HG02852 (cell line): Measurements from ENCODE around the gene VNN1.
"Not testable (repeated sequence)": the region's sequence is repeated elsewhere in the genome, so short reads cannot be mapped to it uniquely, and the experiment has no call there.

Experiments used
- ATAC-seq: cut with Tn5 transposase; IDR thresholded peaks from one replicate; pipeline ENCODE4 v1.9.1; 2021; ENCODE audit warnings: mild to moderate bottlenecking, moderate library complexity; ENCODE audit not compliant: unreplicated experiment

VNN1 gene

GRCh38 chr6:132675002-132675401 is 38.9 kb downstream of the VNN1 start:
- ATAC-seq, result no peak

GRCh38 chr6:132673376-132674094 is 40.3 kb downstream of the VNN1 start:
- ATAC-seq, result no peak

DNA sequence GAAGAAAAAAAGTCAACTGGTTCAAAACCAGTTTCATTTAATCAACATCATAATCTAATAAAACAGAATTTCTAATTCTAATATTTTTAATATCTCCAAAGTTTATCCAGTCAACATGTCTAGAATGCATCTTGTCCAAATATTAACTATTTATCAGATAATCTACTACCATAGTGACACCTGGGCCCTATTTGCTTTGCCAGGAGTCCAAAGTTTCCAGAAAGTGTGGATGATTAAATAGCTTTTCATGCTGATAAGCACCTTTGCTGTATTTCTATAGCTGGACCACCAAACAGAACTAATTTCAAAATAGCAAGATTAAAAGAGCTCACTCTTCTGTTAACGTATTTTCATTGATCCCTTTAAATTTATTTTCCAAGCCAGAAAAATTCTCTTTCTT is 42.6 kb downstream of the VNN1 start:
- no peak for ATAC-seq

GRCh38 chr6:132669690-132670291 is 44.1 kb downstream of the VNN1 start:
- peak; percentile 69 for ATAC-seq

GRCh38 chr6:132666118-132666517 is 47.7 kb downstream of the VNN1 start:
- ATAC-seq, result no peak

DNA sequence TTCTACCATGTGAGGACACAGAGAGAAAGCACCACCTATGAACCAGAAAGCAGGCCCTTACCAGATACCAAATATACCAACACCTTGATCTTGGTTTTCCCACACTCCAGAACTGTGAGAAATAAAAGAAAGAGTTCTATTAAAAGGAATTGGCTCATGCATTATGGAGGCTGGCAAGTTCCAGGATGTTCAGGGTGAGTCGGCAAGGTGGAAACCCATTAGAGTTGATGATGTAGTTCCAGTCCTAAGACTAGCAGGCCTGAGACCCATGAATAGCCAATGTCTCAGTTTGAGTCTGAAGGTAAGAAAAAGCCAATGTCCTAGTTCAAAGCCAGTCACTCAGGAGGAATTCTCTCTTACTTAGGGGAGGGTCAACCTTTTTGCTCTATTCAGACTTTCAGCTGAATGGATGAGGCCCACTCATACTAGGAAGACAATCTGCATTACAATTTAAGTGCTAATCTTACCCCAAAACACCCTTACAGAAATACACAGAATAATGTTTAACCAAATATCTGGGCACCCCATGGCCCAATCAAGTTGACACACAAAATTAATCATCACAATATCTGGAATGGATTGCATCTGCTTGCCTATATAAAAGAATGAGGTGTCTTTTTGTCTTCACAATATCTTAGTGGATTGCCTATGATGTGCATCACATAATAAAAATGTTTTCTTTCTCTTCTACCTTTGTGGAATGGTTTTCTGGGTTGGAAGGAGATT is 49.4 kb downstream of the VNN1 start:
- ATAC-seq, result no peak

GRCh38 chr6:132663661-132664060 is 50.2 kb downstream of the VNN1 start:
- no peak for ATAC-seq

DNA sequence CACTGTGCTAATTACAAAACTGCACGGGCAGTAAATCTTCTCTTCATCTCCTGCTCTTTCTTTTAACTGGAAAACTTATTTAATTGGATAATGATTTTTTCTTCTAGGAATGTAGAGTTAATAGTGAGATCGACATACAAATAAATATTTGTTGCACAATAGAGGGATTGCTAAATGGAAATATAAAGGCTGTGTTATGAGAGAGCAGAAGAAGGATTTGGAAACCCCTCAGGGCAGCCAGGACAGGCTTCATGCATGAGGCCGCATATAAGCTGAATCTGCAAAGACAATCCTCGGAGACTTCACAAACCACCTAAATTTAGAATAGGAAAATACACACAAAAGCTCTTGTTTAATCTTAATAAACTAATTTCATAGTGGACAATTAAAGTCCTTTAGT is 51.9 kb downstream of the VNN1 start:
- no peak for ATAC-seq

- no peak for ATAC-seq
Measured at GRCh38 chr6:132659082-132659481, 54.8 kb downstream of the VNN1 start, which contains the start of gene TAAR1. TSS of gene TAAR1 (minus strand) at chr6:132659182. CDS start at chr6:132646003, 13,179 bp downstream.

- ATAC-seq, result peak; percentile 53
Measured at GRCh38 chr6:132651062-132651461, 62.8 kb downstream of the VNN1 start.

DNA sequence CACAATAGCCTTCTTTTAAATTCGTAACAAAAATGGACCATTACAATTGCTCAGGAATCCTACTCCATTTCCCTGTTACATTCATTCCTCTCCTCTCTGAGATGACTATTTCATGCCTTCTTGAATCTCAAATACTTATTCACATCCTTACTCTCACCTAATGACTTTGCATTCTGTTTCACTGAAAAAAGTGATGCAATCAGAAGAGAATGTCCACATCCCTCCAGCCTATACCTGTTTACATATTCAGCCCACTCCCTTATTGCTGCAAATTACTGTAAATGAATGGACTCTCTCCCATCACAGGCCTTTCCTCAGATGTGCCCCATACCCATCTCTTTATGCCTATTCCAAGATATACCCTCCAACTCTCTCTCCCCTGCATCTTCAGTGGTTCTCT is 63.4 kb downstream of the VNN1 start:
- no peak for ATAC-seq

- no peak for ATAC-seq
Measured at GRCh38 chr6:132648828-132649227, 65.0 kb downstream of the VNN1 start.

DNA sequence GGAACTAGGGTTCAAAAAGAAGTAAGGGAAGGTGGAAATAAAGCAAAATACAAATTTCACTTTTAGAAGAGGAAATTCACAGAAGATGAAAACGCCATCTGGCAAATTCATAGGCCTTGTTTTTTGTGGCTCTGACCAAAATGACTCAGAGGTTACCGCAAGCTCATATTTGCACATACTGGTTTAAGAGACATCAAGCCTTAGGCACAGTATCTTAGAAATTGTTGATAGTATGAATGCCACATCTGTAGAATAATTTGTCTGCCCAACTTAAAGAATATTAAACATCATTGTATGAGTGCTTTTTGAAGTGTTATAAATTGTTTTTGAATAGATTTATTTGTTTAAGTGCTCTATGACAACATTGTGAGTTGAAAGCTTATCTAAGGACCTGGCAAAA is 65.5 kb downstream of the VNN1 start:
- peak; percentile 91 for ATAC-seq

DNA sequence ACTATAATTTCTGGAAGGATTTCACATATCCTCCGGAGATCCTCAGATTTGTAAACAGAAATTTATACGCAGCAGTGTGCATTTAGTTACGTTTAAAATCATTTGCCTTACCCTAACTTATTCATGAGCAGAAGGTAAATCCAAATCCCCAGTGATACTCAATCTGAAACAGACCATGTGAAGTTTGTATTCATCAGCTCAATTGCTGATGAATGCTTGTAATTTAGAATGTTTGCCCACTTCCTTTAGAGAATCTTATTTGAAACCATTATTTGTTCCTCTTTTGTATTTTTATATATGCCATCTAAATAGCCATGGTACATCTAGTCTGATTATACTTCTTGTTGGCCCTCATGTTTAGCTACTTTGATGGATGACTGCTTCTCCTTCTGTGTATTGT is 70.3 kb downstream of the VNN1 start:
- no peak for ATAC-seq

GRCh38 chr6:132637135-132637534 is 76.7 kb downstream of the VNN1 start:
- ATAC-seq, result not testable (repeated sequence)

DNA sequence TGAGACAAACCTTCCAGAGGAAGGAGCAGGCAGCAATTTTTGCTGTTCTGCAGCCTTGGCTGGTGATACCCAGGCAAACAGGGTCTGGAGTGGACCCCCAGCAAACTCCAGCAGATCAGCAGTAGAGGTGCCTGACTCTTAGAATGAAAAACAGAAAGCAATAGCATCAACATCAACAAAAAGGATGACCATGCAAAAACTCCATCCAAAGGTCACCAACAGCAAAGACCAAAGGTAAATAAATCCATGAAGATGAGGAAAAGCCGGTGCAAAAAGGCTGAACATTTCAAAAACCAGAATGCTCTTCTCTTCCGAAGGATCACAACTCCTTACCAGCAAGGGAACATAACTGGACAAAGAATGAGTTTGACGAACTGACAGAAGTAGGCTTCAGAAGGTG is 77.9 kb downstream of the VNN1 start:
- ATAC-seq, result not testable (repeated sequence)

DNA sequence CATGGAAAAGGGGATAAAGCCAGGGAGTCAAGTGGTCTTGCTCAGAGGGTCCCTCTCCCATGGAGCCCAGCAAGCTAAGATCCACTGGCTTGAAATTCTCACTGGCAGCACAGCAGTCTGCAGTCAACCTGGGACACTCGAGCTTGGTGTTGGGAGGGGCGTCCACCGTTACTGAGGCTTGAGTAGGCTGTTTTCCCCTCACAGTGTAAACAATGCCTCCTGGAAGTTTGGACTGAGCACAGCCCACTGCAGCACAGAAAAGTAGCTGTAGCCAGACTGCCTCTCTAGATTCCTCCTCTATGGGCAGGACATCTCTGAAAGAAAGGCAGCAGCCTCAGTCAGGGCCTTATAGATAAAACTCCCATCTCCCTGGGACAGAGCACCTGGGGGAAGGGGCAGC is 78.6 kb downstream of the VNN1 start:
- not testable (repeated sequence) for ATAC-seq

- no peak for ATAC-seq
Measured at GRCh38 chr6:132634796-132635195, 79.1 kb downstream of the VNN1 start.

GRCh38 chr6:132633362-132633761 is 80.5 kb downstream of the VNN1 start:
- ATAC-seq, result no peak
